HG03103 (cell line): Measurements from ENCODE around the gene ATP10A.
"Not testable (repeated sequence)": the region's sequence is repeated elsewhere in the genome, so short reads cannot be mapped to it uniquely, and the experiment has no call there.

ENCODE experiments used
- ATAC-seq: cut with Tn5 transposase; IDR thresholded peaks from one replicate; pipeline ENCODE4 v1.9.1; 2021; ENCODE audit warnings: low read depth; ENCODE audit not compliant: unreplicated experiment

ATP10A gene

GRCh38 chr15:25780479-25781255 is 82.5 kb downstream of the ATP10A start:
- no peak for ATAC-seq

- no peak for ATAC-seq
Observed at GRCh38 chr15:25778161-25778560, 85.0 kb downstream of the ATP10A start.

GRCh38 chr15:25777037-25777436 is 86.1 kb downstream of the ATP10A start:
- ATAC-seq, result no peak

- ATAC-seq, result no peak
Observed at GRCh38 chr15:25776071-25776746, 86.9 kb downstream of the ATP10A start.

- ATAC-seq, result no peak
Observed at GRCh38 chr15:25775317-25775912, 87.7 kb downstream of the ATP10A start.

GRCh38 chr15:25774871-25775270 is 88.3 kb downstream of the ATP10A start:
- no peak for ATAC-seq

GRCh38 chr15:25773248-25773647 is 89.9 kb downstream of the ATP10A start:
- no peak for ATAC-seq

GRCh38 chr15:25772500-25772899 is 90.6 kb downstream of the ATP10A start:
- ATAC-seq, result no peak

- not testable (repeated sequence) for ATAC-seq
Observed at GRCh38 chr15:25771736-25772135, 91.4 kb downstream of the ATP10A start.

- no peak for ATAC-seq
Observed at GRCh38 chr15:25771338-25771706, 91.8 kb downstream of the ATP10A start.

GRCh38 chr15:25770618-25771337 is 92.3 kb downstream of the ATP10A start:
- no peak for ATAC-seq

- ATAC-seq, result no peak
Observed at GRCh38 chr15:25770031-25770430, 93.1 kb downstream of the ATP10A start.

- ATAC-seq, result no peak
Observed at GRCh38 chr15:25768271-25768670, 94.9 kb downstream of the ATP10A start.

GRCh38 chr15:25767356-25768151 is 95.6 kb downstream of the ATP10A start:
- no peak for ATAC-seq

- no peak for ATAC-seq
Observed at GRCh38 chr15:25766417-25766816, 96.7 kb downstream of the ATP10A start.

- no peak for ATAC-seq
Observed at GRCh38 chr15:25764980-25765735, 98.0 kb downstream of the ATP10A start.

GRCh38 chr15:25763954-25764353 is 99.2 kb downstream of the ATP10A start:
- ATAC-seq, result no peak

- ATAC-seq, result no peak
Observed at GRCh38 chr15:25763331-25763751, 99.8 kb downstream of the ATP10A start.

GRCh38 chr15:25761971-25762662 is 101.0 kb downstream of the ATP10A start:
- no peak for ATAC-seq
